HG03439 (cell line): ENCODE results near the gene IGFBP4.

Experiments
- ATAC-seq: cut with Tn5 transposase; IDR thresholded peaks from one replicate; pipeline ENCODE4 v1.9.1; 2021; ENCODE audit warnings: mild to moderate bottlenecking, moderate library complexity; ENCODE audit not compliant: unreplicated experiment

Gene IGFBP4

GRCh38 chr17:40485851-40486521, 42.7 kb downstream of the IGFBP4 start:
- no peak for ATAC-seq

- ATAC-seq, result no peak
These were observed 43.5 kb downstream of the IGFBP4 start for GRCh38 chr17:40486522-40487370.

GRCh38 chr17:40487371-40488020, 44.2 kb downstream of the IGFBP4 start:
- no peak for ATAC-seq

GRCh38 chr17:40490289-40490853, 47.1 kb downstream of the IGFBP4 start:
- no peak for ATAC-seq

- no peak for ATAC-seq
These were observed 47.7 kb downstream of the IGFBP4 start for GRCh38 chr17:40490982-40491381.

- no peak for ATAC-seq
These were observed 48.2 kb downstream of the IGFBP4 start for GRCh38 chr17:40491486-40491885.

- ATAC-seq, result no peak
These were observed 50.4 kb downstream of the IGFBP4 start for GRCh38 chr17:40493697-40494096.

- ATAC-seq, result no peak
These were observed 51.9 kb downstream of the IGFBP4 start for GRCh38 chr17:40495140-40495539.

- ATAC-seq, result no peak
These were observed 52.9 kb downstream of the IGFBP4 start for GRCh38 chr17:40496170-40496569.

- ATAC-seq, result no peak
These were observed 53.6 kb downstream of the IGFBP4 start for GRCh38 chr17:40496634-40497420.

- ATAC-seq, result no peak
These were observed 54.4 kb downstream of the IGFBP4 start for GRCh38 chr17:40497695-40498094.

GRCh38 chr17:40498281-40499084, 55.2 kb downstream of the IGFBP4 start:
- no peak for ATAC-seq

- no peak for ATAC-seq
These were observed 56.4 kb downstream of the IGFBP4 start for GRCh38 chr17:40499551-40500189.

GRCh38 chr17:40500190-40500589, 56.9 kb downstream of the IGFBP4 start:
- no peak for ATAC-seq

GRCh38 chr17:40500709-40501108, 57.5 kb downstream of the IGFBP4 start:
- no peak for ATAC-seq

GRCh38 chr17:40501499-40501911, 58.3 kb downstream of the IGFBP4 start, which contains the start of gene TNS4:
Gene TNS4, minus strand, starts transcription at chr17:40501623. Its CDS starts 5,198 bp downstream, at chr17:40496425.
- ATAC-seq, result no peak

- no peak for ATAC-seq
These were observed 59.5 kb downstream of the IGFBP4 start for GRCh38 chr17:40502716-40503115.

- ATAC-seq, result no peak
These were observed 59.9 kb downstream of the IGFBP4 start for GRCh38 chr17:40503154-40503553.

- ATAC-seq, result no peak
These were observed 63.5 kb downstream of the IGFBP4 start for GRCh38 chr17:40506786-40507185.
